Ectodermal cell (in vitro differentiated cells): Measurements from ENCODE around the gene PLD1.
"Not testable (repeated sequence)": the region's sequence is repeated elsewhere in the genome, so short reads cannot be mapped to it uniquely, and the experiment has no call there.

Experiments used
- H3K27ac ChIP-seq: 2 replicates; pipeline ENCODE4 v1.7.0; 2013; ENCODE audit warnings: mild to moderate bottlenecking, low read depth, low read length; ENCODE audit not compliant: insufficient read depth, poor library complexity, severe bottlenecking
- H3K27me3 ChIP-seq: 2 replicates; pipeline ENCODE4 v1.7.0; 2013; ENCODE audit warnings: mild to moderate bottlenecking, low read length; ENCODE audit not compliant: insufficient read depth, control insufficient read depth, poor library complexity, severe bottlenecking
- H3K36me3 ChIP-seq: one replicate; pipeline ENCODE4 v1.7.0; 2013; ENCODE audit warnings: low read length; ENCODE audit not compliant: control insufficient read depth, insufficient read depth
- H3K4me1 ChIP-seq: one replicate; pipeline ENCODE4 v1.7.0; 2013; ENCODE audit warnings: low read length; ENCODE audit not compliant: control insufficient read depth, insufficient read depth
- H3K4me3 ChIP-seq: 2 replicates; pipeline ENCODE4 v1.7.0; 2013; ENCODE audit warnings: low read depth, low read length, control low read depth; ENCODE audit not compliant: insufficient read depth
- H3K9me3 ChIP-seq: 2 replicates; pipeline ENCODE4 v1.7.0; 2013; ENCODE audit warnings: mild to moderate bottlenecking, low read length, moderate library complexity; ENCODE audit not compliant: control insufficient read depth
- WGBS, 2 experiments: methylation state at CpG; one replicate each; pipeline ENCODE4 v1.1.7; 2013; ENCODE audit warnings: missing lambda C conversion rate in 2 of 2; 5-methylcytosine and 5-hydroxymethylcytosine counted together

The PLD1 gene

GRCh38 chr3:171566803-171567422 lies 243.4 kb downstream of the PLD1 start:
- Histone ChIP-seq H3K27me3 (no peaks in the 10 kb centered on the region), H3K9me3 (no peaks in the 10 kb centered on the region), H3K4me3 (no peak overlapping the region), H3K36me3 (no peaks in the 10 kb centered on the region), H3K4me1 (no peaks in the 10 kb centered on the region), H3K27ac (no peak overlapping the region)
- WGBS, 2 experiments = 6 to 12% methylated on average over 2 of the region's 4 CpGs

DNA sequence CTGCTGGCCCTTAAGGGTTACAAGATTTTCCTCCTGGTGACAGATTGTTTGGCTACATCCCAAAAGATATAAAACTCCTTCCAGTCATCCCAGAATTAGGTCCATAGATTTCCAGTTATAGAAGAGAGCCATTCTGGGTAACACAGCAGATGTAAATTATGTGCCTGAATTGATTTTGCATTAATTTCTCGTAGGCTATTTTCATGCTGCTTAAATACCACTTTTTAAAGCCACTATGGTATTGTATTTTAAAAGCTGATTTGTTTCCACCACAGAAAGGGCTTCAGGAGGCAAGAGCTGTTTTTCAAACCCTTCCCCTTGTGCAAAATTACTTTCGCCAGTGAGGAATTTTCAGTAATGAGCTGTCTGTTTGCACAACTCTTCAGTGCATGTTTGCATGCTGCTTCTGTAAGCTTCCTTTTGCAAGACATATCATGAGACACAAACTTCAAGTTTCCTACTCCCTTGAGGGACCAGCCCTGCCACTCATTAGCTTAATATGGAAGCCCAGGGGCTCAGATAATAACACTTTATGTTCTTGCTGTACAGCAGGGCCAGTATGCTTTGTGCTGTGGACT lies 244.7 kb downstream of the PLD1 start:
- H3K4me3 ChIP-seq = no peak overlapping the region
- no peaks in the 10 kb centered on the region for H3K27me3 ChIP-seq
- no peaks in the 10 kb centered on the region for H3K9me3 ChIP-seq
- WGBS, 2 experiments = 91 to 95% methylated on average over 2 of the region's 2 CpGs
- H3K27ac ChIP-seq = no peak overlapping the region
- no peaks in the 10 kb centered on the region for H3K4me1 ChIP-seq
- H3K36me3 ChIP-seq = no peaks in the 10 kb centered on the region

- 89% methylated on average over 6 of the region's 6 CpGs for WGBS, 2 experiments
Measured at GRCh38 chr3:171564748-171565480, 245.4 kb downstream of the PLD1 start.

DNA sequence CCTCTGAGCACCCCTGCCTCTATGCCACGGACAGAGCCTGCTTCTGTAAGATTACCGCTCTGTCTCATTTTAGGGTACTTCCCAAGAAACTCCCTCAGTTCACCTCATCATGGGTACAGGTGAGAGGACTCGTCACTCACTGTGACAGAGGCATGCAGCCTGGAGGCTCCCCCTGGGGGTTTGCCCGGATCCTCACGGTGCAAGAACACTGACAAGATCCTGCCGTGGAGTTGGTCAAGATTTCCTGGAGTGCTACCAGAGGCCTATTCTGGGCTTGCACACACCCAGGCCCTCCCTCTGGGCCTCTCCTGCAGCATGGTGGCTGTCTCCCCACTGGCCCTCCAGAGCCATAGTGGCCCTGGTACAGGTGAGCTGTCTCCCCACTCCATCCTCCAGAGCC lies 247.0 kb downstream of the PLD1 start:
- Histone ChIP-seq H3K27me3 (no peaks in the 10 kb centered on the region), H3K9me3 (no peaks in the 10 kb centered on the region), H3K36me3 (no peaks in the 10 kb centered on the region), H3K4me1 (no peaks in the 10 kb centered on the region), H3K4me3 (no peak overlapping the region), H3K27ac (no peak overlapping the region)
- 88 to 92% methylated on average over 6 of the region's 6 CpGs for WGBS, 2 experiments

More at GRCh38 chr3:171564748-171565480, 245.4 kb downstream of the PLD1 start:
- H3K4me3 ChIP-seq = no peak overlapping the region
- no peak overlapping the region for H3K27ac ChIP-seq
- no peaks in the 10 kb centered on the region for H3K27me3 ChIP-seq
- H3K9me3 ChIP-seq = no peaks in the 10 kb centered on the region
- no peaks in the 10 kb centered on the region for H3K36me3 ChIP-seq
- H3K4me1 ChIP-seq = no peaks in the 10 kb centered on the region

GRCh38 chr3:171562459-171562858 lies 247.8 kb downstream of the PLD1 start:
- not testable (repeated sequence) for H3K27ac ChIP-seq, H3K27me3 ChIP-seq, H3K4me1 ChIP-seq, H3K36me3 ChIP-seq, H3K9me3 ChIP-seq, H3K4me3 ChIP-seq
- no CpG with 5 or more reads among the region's 1 CpG for WGBS, 2 experiments

- WGBS, 2 experiments = 94 to 99% methylated on average over 5 of the region's 5 CpGs
- Histone ChIP-seq H3K27ac (no peak overlapping the region), H3K4me1 (no peaks in the 10 kb centered on the region), H3K27me3 (no peaks in the 10 kb centered on the region), H3K4me3 (no peak overlapping the region), H3K9me3 (no peaks in the 10 kb centered on the region), H3K36me3 (no peaks in the 10 kb centered on the region)
Measured at GRCh38 chr3:171561596-171562323, 248.5 kb downstream of the PLD1 start.

GRCh38 chr3:171559586-171559985 lies 250.7 kb downstream of the PLD1 start:
- WGBS, 2 experiments = 86 to 88% methylated on average over 7 of the region's 7 CpGs
- no peaks in the 10 kb centered on the region for H3K27me3 ChIP-seq

GRCh38 chr3:171558188-171558696 lies 252.0 kb downstream of the PLD1 start:
- Histone ChIP-seq H3K27me3 (no peaks in the 10 kb centered on the region), H3K4me3 (no peak overlapping the region), H3K4me1 (no peaks in the 10 kb centered on the region), H3K27ac (no peak overlapping the region), H3K36me3 (no peaks in the 10 kb centered on the region), H3K9me3 (no peaks in the 10 kb centered on the region)
- 81 to 92% methylated on average over 3 of the region's 3 CpGs for WGBS, 2 experiments

More at GRCh38 chr3:171559586-171559985, 250.7 kb downstream of the PLD1 start:
- Histone ChIP-seq H3K9me3 (no peaks in the 10 kb centered on the region), H3K4me3 (no peak overlapping the region), H3K4me1 (no peaks in the 10 kb centered on the region), H3K27ac (no peak overlapping the region), H3K36me3 (no peaks in the 10 kb centered on the region)

DNA sequence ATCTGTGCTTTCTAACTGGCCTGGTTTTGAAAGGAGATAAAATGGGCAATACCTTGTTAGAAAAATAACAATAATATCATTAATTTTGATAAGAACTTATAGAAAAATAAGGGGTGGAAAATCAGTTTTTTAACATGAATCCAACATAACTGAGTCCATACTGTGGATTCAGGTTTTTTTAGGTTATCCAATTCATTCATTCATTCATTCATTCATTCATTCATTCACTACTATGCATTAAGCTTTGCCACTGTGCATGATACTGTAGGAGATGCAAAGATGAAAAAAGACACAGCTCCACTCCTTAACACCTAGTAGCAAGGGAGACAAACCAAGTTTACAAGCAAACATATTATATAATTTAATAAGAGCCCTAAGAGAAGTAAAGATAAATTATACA lies 253.1 kb downstream of the PLD1 start:
- Histone ChIP-seq H3K27me3 (no peaks in the 10 kb centered on the region), H3K36me3 (no peaks in the 10 kb centered on the region), H3K4me1 (no peaks in the 10 kb centered on the region), H3K9me3 (no peaks in the 10 kb centered on the region), H3K27ac (no peak overlapping the region), H3K4me3 (no peak overlapping the region)
